GM12873 (cell line): ENCODE results near the gene TTC7B.

ENCODE experiments used
- TF ChIP-seq, protein P1 (sequence below): IDR thresholded peaks from 2 replicates; pipeline ENCODE4 v1.5.1; 2012; ENCODE audit warnings: low read depth, mild to moderate bottlenecking, moderate library complexity, low read length, control low read depth; ENCODE audit not compliant: insufficient read depth; ENCODE audit errors: missing control alignments

TTC7B gene

GRCh38 chr14:90547250-90547649, 269.0 kb downstream of the TTC7B start:
- TF ChIP-seq, protein P1, sequence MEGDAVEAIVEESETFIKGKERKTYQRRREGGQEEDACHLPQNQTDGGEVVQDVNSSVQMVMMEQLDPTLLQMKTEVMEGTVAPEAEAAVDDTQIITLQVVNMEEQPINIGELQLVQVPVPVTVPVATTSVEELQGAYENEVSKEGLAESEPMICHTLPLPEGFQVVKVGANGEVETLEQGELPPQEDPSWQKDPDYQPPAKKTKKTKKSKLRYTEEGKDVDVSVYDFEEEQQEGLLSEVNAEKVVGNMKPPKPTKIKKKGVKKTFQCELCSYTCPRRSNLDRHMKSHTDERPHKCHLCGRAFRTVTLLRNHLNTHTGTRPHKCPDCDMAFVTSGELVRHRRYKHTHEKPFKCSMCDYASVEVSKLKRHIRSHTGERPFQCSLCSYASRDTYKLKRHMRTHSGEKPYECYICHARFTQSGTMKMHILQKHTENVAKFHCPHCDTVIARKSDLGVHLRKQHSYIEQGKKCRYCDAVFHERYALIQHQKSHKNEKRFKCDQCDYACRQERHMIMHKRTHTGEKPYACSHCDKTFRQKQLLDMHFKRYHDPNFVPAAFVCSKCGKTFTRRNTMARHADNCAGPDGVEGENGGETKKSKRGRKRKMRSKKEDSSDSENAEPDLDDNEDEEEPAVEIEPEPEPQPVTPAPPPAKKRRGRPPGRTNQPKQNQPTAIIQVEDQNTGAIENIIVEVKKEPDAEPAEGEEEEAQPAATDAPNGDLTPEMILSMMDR = no peak

GRCh38 chr14:90546767-90547166, 269.5 kb downstream of the TTC7B start:
- TF ChIP-seq, protein P1 = no peak

DNA sequence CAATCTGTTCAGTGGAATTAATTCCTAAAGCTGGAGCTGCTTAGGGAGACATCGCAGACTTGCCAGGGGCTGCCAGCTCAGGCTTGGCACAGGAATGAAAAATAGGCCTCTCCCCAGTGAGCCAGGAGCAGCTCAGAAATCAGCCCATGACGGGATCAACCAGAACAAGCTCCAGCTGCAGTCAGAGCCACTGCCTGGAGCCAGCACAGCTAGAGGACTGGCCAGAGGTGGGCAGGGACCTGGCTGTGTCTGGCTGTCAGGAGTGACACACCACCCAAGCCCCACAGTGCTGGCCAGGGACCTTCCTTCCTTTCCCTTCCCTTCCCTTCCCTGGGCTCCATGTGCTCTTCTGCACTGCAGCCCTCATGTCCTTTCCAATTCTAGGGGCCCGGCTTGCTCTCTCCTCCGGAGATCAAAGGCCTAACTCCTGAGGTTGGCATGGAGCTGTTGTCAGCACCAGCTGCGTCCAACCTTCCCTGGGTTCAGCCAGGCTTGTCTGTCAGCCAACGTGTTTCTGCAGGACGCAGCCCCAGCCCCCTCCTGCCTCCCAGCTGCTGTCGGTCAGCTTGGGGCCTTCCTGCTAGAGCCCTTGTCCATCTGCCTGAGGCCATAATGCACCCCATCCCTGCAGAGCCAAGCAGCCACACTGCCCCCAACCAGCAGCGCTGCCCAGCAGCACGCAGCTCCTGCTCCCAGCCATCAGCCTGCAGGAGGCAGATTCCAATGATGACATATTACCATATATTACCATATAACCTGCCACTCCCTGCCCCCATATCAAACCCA, 270.1 kb downstream of the TTC7B start:
- TF ChIP-seq, protein P1 = no peak

GRCh38 chr14:90545382-90545781, 270.8 kb downstream of the TTC7B start:
- TF ChIP-seq, protein P1 = no peak

DNA sequence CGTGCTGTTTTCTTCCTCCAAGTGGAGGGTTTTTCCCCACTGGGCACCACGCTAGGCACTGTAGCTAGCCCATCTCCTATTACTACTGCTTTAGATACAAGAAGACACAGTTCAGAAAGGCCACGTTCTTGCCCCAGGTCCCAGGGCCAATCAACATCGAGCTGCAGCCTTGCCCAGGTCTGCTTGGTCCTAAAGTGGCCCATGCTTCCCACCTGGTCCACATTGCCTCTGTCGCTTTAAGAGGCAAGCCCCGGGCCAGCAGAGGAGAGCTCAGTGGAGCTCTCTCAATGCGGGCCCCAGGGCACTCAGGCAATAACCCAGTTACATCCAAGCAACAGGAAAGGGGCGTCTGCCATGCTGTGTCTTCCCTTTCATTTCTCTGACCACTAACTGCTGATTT, 271.3 kb downstream of the TTC7B start:
- TF ChIP-seq, protein P1 = no peak

DNA sequence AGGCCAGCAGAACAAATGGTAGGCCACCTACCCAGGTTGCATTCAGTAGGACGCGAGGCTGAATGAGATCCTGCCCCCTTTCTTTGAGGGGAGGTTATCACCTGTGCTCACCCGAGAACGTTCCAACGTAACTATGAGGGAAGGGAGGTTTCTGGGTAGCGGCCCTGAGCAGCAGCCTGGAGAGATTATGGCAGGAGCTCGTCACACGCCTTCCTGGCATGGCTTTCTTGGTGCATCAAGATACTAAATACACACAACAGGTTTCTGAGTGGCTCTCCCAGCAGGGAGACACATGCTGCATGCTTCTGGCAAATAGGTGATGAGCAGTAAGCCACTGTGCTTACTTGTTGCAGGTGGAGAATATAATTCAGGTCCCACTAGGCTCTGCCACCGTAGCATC, 271.7 kb downstream of the TTC7B start:
- TF ChIP-seq, protein P1 = no peak

DNA sequence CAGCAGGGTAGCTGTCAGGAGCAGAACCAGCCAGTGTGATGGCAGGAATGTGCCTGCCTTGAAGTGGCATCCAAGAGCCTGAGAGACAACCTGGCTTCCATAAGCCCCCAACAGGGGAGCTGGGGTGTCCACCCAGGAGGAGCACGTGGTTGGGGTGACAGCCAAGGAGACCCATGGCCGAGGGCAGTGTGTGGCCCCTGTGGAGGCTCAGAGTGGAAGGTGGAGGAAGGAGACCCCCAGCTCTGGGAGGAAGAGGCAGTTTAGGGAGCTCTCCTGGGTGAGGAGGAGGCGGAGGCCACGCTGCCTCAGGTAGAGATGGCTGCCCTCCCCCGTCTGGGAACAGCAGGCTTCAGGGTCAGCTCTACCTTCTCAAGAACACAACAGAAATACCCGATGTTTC, 272.4 kb downstream of the TTC7B start:
- TF ChIP-seq, protein P1 = no peak
